HG03521 (cell line): ENCODE results near the gene SIRT7.

Experiments used
- ATAC-seq: cut with Tn5 transposase; IDR thresholded peaks from one replicate; pipeline ENCODE4 v1.9.1; 2021; ENCODE audit warnings: mild to moderate bottlenecking, moderate library complexity; ENCODE audit not compliant: unreplicated experiment

SIRT7 gene

DNA sequence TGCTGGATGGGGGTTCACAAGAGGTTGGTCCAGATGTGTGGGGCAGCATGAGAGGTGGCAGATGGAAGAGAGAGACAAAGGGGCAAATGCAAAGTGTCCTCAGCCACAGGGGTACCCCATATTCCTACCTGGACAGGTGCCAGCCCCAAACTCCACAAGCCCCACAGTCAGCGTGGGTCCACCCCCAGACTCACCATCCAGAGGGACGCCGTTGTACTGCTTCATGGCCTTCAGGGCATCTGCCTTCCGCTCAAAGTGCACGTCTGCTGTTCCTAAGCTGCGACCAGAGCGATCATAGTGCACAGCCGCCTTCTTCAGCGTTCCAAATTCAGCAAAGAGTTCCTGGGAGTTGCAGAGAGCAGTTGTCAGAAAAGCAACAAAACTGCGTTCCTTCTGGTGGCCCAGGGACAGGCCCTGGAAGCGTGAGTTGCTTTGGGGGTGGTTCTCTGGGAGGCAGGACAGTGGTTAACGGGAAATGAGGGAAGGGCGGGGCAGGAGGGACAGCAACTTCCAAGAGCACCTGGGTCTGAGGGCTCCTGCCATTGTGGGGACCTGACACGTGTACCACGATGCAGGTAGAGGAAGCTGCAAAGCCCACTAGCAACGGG lies 28.9 kb downstream of the SIRT7 start:
- no peak for ATAC-seq

DNA sequence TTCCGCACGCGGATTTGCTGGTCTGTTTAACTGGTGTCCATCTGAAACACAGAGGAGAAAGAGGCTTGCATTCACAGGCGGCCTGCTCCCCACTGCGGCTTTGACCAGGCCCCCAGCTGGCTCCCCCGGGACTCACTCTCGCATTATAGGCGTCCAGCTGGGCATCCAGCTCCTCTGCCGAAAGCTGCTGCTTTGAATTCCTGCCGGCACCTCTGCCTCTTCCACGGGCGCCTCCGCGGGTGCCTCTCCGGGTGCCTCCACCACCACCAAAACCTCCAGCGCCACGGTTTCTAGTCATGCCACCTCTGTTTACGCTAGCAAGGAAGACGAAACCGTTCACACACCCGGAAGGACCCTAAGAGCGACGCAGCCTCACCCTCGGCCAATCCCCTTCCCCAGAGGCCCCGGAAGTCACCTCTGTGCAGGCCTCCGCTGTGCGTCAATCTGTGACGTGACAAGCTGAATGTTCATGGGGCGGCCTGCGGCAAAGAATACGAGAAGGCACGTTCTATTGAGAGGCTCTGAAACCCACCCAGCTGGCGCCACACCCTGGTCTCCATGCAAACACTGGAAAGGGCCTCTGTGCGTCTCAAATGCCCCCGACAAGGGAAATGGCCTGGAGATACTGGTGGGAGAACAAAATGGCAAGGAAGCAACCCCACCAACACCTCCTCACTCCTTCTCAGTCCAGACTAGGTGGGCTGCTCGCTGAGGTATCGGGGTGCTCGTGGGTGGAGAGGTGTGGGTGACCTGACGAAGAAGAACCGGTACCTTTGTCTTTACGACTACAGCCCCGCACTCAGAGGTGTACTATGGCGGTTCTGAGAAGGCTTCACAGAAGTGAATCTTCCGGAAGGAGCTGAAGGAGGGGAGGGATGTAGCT lies 29.6 kb downstream of the SIRT7 start:
- no peak for ATAC-seq

DNA sequence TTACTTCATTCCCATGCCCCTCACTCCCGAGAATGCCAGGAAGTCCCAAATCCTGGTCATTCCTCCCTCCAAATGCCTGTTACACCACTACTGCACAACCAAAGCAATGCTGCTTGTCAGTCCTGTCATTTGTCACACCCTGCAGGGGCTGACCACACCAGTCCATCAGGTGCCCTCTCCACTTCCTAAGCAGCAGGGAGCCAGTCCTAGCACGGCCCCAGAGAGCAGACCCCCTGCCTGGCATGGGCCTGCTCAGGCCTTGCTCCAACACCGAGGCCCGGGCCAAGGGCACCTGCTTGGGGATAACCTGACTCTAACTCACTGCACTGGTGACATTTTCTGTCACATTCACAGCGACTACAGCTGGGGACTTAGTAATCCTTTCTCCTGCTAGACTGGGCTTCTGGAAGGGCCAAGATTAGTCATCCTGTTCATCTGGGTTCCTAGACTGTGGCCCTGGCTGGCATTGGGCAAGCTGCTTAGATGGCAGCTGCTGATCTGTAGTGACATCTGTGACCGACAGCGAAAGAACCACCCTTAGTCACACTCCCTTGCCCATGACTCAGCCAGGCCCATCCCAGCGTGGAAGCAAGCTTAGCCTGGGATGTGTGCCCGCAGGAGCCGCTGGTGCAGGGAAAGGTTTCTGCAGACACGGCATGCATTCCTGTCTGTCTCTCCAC lies 32.0 kb downstream of the SIRT7 start:
- no peak for ATAC-seq

DNA sequence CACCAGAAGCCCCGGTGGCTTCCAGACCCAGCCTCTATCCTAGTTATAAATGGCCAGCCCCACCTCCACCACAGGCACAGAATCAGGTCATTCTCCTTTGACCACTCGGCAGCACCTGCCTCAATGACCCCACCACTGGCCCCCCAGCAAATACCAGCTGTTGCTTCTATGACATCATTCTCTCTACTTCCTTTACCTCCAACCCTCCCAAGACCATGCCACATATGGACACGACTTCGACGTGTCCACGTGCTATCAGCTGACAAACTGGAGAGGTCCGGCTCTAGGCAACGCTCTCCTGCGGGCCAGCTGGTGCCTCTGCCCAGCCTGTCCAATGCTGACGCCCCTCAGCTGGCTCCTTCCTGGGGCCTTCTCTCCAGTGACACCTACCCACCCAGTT lies 32.5 kb downstream of the SIRT7 start:
- no peak for ATAC-seq

DNA sequence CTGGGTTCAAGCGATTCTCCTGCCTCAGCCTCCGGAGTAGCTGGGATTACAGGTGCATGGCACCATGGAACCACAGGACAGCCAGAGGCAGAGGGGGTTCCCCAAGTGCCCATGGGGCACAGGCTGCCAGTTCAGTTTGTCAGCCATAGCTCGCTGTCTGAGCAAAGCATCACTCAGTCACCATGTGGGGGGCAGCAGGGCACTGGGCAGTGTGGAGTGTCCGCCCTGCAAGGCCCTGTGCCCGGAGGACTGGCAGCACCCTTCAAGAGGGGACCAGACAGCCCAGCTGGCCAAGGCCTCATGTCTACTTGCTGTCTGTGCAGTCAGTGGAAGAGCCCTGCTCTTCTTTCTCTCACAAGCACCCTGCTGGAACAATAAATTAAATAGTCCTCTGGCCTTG lies 33.0 kb downstream of the SIRT7 start:
- no peak for ATAC-seq

DNA sequence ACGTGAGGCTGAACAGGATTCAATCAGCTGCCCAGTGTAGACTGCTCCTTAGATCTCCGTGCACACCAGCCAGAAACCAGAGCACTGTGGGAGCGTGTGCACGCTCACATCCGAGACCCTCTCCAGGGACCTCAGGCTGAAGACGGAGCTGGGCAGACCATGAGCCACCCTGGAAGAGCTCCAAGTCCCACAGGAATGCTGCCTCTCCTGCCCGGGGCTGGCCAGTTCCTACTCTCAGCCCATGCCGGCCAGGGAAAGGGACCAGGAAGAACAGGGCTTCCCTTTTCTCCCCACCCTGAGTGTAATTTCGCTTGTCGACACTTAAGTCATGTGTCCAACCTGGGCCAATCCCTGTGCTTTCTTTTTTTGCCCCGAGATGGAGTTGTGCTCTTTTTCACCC lies 33.5 kb downstream of the SIRT7 start:
- ATAC-seq: no peak

DNA sequence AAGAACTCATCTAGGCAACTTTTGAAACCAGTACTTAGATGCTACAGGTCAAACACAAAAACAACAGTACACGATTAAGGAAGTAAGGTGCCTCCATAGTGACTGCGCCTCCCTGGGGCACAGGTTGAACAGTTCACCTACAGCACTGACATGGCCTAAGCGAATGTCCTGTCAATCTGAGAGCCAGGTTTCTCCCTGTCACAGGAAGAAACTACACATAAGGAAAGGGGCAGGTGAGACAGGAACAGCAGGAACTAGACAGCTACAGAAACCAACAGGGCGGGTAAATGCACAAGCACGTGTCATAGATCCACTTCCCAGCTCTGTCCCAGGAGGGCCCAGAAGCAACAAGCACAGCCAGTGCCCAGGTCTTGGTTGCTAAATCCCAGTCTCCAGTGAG lies 38.9 kb downstream of the SIRT7 start:
- ATAC-seq: no peak

DNA sequence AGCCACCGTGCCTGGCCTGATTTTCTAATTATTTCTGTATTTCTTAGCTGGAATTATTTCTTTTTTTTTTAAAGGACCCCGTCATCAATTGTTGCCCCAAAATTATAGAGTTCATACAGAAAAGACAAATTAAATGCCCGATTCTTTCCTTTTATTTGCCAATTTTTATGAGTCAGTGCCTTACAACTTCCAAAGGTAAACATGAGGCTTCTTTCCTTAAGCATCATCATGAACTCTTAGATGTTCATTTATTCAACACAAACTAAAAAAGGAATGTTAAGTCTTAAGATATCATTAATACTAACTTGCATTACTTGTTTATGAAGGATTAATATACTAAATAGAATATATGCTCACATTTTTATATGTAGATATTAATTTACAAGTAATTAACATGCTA lies 39.7 kb downstream of the SIRT7 start:
- no peak for ATAC-seq

DNA sequence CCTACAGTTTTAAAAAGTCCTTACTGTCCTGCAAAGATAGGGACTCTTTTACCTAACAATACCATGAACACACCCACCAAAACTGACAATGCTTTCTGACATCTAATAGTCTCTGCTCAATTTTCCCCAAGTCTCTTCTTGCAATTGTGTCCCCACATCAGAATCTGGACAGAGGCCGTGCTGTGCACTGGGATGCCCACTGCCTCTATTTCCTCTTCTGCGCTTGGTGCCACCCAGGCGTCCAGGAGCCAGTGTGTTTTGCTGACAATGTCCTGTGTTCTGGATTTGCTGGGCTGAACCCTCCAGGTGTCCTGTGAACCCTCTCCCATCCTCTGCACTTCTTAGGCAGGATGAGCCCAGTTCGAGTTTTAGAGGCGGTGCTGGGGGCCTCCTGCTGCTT lies 40.4 kb downstream of the SIRT7 start:
- ATAC-seq: no peak

DNA sequence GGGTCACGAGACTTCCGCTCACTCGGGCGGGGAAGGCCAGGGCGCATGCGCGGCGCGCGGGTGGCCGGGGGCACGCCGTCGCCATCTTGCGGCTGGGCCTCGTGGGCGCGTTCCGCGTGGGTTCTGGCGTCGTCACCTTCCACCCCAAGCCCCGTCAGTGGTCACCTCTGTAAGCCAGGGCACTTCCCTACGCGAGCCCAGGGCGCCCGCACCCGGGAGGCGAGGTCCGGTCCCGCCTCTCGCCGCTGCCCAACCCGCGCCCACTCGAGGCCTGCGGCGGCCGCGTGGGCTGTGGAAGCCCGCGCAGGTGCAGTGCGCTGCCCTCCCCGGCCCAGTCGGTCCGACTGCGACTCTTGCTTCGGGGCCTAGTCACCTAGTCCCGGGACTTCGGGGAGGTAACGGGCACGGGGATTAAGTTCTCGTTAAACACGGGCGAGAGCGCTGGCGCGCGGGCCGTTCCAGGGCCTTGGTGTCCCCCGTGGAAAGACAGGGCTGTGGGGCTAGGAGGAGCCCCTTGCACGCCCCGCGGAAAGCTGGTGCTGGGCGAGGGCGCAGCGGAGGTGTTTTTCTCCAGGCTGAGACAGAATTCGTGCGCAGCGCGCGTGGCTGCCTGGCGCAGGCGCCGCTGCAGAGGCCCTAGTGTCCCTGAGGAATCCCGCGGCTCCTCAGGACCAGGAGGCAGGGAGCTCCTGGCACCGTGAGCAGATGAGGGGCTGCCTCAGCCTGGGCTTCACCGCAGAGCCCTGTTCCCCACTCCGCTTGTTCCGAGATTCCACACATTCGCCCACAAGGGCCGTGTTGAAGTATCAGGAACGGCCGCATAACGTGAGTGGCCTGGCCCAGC lies 46.4 kb downstream of the SIRT7 start:
- peak; percentile 55 for ATAC-seq

DNA sequence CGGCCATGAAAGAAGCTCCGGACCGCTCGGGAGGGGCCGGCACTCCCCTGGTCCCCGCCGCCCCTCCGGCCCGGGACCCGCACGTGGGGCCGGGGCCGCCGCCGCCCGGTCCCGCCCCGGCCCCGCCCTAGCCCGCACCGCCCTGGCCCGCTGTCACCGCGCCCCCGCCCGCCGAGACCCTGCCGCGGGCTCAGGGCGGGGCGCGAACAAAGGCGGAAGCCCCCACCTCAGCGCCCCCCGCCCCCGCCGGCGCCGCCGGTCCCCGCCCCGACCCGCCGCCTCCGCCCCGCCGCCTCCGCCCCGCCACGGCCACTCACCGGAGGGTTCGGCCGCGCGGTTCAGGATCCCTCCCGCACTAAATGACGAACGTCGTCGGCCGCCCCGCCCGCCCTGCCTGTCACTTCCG lies 47.0 kb downstream of the SIRT7 start, which contains the start of gene ARHGDIA:
Gene ARHGDIA, minus strand, starts transcription at position 357 of the 406 bp plus-strand sequence. CDS start 1,407 bp downstream, outside the sequence.
- peak; percentile 21 for ATAC-seq

DNA sequence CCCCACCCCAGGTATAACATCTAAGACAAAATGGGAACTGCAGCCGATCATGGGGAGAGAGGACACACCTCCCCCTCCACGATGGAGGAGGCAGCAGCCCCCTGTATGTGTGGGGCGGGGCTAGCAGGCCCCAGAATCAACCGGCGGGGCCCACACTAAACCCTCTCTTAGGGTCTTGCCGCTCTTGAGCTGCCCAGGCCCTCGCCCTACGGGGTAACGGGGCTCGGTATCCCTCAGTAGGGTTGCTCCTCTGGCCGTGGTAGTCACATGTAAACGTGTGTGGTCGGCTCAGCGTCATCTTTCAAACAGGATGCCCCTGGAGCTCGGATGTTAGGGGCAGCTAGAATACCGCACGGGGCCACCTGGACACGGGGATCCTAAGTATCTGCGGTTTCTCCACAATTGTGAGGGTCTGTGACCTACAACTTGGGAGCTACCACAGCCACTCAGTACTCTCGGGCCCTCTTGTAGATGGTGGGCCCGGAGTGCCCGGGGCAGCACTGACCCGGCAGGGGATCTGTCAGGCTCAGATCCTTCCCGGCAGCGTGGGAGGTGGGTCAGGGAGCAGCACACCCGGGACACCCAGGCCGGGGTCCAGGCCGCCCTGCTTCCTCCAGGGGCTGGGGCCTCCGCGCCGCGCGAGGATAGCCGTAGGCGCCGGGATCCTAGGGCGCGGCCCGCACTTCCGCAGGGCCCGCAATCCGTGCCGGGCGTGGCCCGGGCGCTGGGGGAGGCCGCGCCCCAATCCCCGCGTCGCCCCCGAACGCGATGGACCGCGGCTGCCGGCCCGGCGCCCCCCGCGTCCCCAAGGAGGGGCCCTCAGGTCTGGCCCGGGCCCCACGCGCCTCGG lies 47.6 kb downstream of the SIRT7 start:
- ATAC-seq: peak; percentile 12

DNA sequence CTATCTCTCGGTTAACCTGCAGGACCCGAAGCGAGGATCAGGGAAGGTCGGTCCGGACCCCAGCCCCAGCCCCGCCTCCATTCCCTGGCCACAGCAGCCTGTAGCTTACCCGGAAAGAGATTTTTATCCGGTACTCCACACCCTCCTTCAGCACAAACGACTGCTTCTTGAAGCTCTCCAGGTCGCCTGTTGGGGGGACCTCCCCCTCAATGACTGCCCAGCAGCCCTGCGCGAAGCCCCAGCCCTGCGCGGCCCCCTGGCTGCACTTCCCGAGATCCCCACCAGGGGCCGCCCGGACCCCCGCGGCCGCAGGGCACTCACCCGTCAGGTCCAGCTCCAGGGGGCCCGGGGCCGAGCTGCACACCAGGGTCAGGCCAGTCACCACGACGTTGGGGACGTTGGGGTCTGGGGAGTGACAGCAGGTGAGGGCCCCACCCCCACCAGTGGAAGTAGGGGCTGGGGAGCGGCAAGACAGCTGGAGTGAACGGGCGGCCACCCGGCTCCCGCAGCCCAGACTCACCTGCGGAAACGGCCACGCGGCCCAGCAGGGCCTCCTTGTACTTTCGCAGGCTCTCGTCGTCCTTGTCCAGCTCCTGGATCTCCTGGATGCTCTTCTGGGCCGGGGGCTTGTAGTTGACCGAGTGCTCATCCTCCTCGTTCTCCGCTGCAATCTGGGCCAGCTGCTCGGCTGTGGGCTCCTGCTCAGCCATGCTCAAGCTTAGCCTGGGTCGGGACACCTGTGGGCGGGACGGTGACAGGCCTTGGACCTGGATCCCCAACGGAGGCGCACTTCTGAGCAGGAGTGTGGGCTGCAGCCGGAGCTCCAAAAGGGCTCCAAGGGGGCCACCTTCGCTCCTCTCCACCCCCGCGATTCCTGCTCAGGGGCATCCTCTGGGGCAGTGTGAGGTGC lies 48.5 kb downstream of the SIRT7 start:
- no peak for ATAC-seq

DNA sequence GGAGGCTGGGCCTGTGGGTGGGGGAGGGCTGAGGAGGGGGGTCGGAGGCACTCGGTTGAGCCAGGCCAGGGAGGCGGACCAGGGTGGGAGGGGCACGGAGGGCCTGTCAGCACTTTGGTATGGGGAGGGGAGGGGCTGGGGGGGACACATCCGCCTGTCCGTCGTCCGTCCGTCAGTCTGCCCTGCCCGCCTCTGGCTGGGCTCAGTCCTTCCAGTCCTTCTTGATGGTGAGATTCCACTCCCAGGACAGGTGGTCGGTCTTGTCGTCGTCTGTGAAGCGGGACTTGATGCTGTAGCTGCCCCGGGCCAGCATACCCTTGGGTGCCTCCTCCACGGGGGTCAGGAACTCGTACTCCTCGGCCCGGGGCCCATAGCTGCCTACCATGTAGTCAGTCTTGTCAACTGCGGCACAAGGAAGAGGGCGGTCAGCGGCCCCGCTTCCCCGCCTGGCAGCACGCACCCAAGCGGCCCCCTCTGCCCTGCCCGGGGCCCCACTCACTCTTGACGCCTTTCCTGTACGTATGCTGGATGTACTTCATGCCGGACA lies 49.2 kb downstream of the SIRT7 start:
- no peak for ATAC-seq

DNA sequence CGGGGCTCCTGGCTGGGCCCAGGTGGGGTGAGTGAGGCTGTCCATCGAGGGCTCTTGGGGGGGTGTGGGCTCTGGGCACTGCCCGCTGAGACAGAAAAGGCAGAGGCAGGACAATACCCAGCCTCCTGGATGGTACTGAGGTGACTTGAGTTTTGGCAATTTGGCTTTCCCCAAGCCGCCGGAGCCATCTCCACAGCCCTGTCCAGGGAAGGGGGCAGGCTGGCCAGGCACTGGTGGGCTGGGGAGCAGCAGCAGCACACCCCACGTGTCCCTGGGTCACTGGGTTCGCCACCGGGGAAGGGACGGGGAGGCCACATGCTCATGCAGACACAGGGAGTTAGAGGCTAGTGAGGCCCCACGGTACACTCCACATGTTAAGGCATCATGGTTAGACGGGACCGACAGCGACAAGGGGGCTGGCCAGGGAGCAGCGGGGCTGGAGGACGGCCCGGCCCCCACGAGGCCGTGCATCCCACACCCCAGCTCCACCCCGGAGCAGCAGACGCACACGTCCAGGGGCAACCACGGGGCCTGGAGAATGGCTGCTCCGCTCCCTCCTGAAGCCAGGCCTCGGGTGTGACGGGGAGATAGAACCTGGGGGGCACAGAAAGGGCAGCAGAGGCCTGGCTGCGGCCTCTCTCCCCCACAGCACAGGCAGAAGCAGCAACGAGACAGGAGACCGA lies 49.8 kb downstream of the SIRT7 start:
- no peak for ATAC-seq

DNA sequence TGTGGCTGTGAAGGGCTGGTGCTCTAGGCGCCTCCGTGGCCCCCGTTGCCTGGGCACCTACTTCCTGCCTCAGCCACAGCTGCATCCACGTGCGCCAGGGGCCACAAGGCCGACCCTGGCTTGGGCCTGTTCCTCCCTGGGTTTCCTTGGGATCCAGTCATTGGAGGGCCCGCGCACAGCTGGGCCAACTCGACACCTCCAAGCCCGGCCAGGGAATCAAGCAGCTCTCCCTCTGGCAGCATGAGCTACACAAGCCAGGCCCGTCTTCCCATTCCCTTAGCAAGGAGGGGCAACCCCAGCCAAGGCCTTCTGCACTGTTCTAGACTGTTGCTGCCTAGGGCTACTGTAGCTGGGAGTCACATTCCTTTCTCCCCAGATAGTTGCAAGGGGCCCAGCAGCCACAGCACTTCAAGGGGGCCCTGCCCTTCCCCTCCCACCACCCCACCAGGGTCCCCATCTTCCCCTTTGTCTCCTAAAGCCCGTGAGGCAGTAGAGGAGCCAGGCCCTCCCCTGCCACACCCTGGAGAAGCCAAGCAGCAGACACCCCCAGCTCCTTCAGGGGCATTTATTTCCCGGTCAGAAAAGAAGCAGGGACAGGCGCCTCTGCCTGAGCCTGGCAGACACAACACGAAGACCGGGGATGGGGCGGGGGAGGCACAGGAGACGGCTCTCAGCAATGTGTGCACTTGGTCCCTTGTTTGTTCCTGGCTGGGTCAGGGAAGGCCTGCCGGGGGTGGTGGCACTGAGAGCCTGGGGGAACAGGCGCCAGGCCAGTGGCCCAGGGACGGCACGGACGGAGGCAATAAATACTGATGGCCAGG lies 50.6 kb downstream of the SIRT7 start:
- no peak for ATAC-seq

DNA sequence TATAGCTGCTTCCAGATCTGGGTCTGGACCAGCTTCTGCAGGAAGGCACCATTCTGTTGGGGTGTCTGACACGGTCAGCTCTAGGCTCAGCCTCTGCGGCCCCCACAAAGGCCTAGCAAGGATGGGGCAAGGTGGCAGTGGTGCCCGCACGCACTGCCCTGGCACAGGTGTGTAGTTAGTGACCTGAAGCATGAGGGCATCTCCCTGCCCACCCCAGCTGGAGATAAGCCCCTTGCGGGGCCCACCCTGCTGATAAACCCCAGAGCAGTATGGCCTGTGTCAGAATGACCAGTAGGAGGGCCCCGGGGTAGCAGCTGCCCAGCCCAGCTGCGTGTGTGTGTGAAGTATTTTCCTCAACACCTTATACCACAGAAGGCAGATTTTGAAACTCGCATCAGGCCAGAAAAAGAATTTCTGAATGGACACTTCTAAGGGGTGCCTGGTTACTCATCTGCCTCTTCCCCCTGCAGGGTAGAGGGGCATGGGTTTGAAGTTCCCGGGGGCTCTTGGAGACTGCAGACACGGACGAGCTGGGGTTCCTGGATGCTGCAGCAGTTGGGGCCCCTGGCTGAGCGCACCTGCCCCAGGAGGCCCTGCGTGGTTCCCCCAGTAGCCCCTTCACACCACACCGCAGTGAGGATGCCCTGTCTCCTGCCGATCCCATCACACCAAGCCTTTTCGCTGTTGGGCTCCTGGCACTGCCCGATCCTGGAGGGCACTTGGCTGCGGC lies 51.4 kb downstream of the SIRT7 start:
- no peak for ATAC-seq
